B cell (primary cell): ENCODE data around the gene HOXB4. TPM values are rescaled to one million over a fixed set of nuclear protein-coding genes. Genes with fewer than 3 reads are reported as not detected.

Source experiments
- ATAC-seq: fragments of 200-7000 bp; cut with Tn5 transposase; one replicate; pipeline ENCODE4 v1.10.0; 2021; ENCODE audit warnings: low read depth, mild to moderate bottlenecking, moderate number of reproducible peaks, moderate library complexity
- CTCF ChIA-PET: fragments of 350-600 bp; sonication (Branson Sonifier 250); formaldehyde crosslinking; loops from one replicate; lab custom pipeline; 2021; ENCODE audit warnings: antibody characterized with exemption, inconsistent platforms; lab: Charles Lee
- POLR2A ChIA-PET: fragments of 350-600 bp; sonication (Branson Sonifier 250); formaldehyde crosslinking; loops from one replicate; lab custom pipeline; 2021; ENCODE audit warnings: antibody characterized with exemption; lab: Charles Lee
- DNase-seq: peaks from one replicate; pipeline ENCODE4 v3.0.0; 2013
- H2AFZ ChIP-seq: 2 replicates; pipeline ENCODE4 v1.6.1; 2012; ENCODE audit warnings: mild to moderate bottlenecking, low read depth, low read length; ENCODE audit not compliant: insufficient read depth, poor library complexity, severe bottlenecking
- H3K27ac ChIP-seq, 2 donors: 1 replicate in 1 of 2; 2 replicates in 1 of 2; pipeline ENCODE4 v1.5.1; 2012 to 2013; ENCODE audit warnings: low read length in 2 of 2, mild to moderate bottlenecking in 2 of 2, moderate library complexity in 1 of 2
- H3K27me3 ChIP-seq, 4 experiments: fragments of 200-600 bp in 1 of 4; sonication (generic) in 1 of 4; replicated peaks in 1 of 4; 1 replicate in 2 of 4; 2 replicates in 2 of 4; pipeline versions ENCODE4 v1.6.1 to v1.7.0; 2013 to 2016; ENCODE audit warnings: low read length in 3 of 4, mild to moderate bottlenecking in 2 of 4, mixed read lengths in 1 of 4, moderate library complexity in 1 of 4; ENCODE audit not compliant: insufficient read depth in 4 of 4, control insufficient read depth in 3 of 4; ENCODE audit errors: control extremely low read depth in 1 of 4
- H3K36me3 ChIP-seq, 2 experiments: replicated peaks in 1 of 2; 1 replicate in 1 of 2; 2 replicates in 1 of 2; pipeline versions ENCODE4 v1.6.1 to v1.7.1; 2013; ENCODE audit warnings: low read length in 1 of 2; ENCODE audit not compliant: insufficient read depth in 2 of 2, control insufficient read depth in 1 of 2; ENCODE audit errors: control extremely low read depth in 1 of 2, extremely low read depth in 1 of 2
- H3K4me1 ChIP-seq, 2 donors: fragments of 200-600 bp in 1 of 2; sonication (generic) in 1 of 2; 1 replicate in 1 of 2; 2 replicates in 1 of 2; pipeline versions ENCODE4 v1.5.1 to v1.6.1; 2013 to 2017; ENCODE audit warnings: low read length in 2 of 2; ENCODE audit not compliant: control insufficient read depth in 2 of 2, insufficient read depth in 2 of 2
- H3K4me2 ChIP-seq: replicated peaks from 2 replicates; pipeline ENCODE3; 2012; ENCODE audit warnings: mild to moderate bottlenecking, low read depth, low read length; ENCODE audit not compliant: poor library complexity, severe bottlenecking
- H3K4me3 ChIP-seq, 5 experiments: fragments of 200-600 bp in 1 of 5; sonication (generic) in 1 of 5; 1 replicate in 3 of 5; 2 replicates in 2 of 5; pipeline versions ENCODE4 v1.5.1 to v1.7.0; 2011 to 2016; ENCODE audit warnings: low read length in 4 of 5, mild to moderate bottlenecking in 4 of 5, low read depth in 2 of 5, control low read depth in 1 of 5, moderate library complexity in 1 of 5; ENCODE audit not compliant: insufficient read depth in 1 of 5; ENCODE audit errors: control extremely low read depth in 1 of 5, extremely low read depth in 1 of 5
- H3K79me2 ChIP-seq: fragments of 200-600 bp; sonication (generic); one replicate; pipeline ENCODE4 v1.6.0; 2016; ENCODE audit warnings: low read length; ENCODE audit not compliant: control insufficient read depth, insufficient read depth
- H3K9ac ChIP-seq: fragments of 200-600 bp; sonication (generic); 2 replicates; pipeline ENCODE4 v1.6.1; 2017; ENCODE audit warnings: mild to moderate bottlenecking, low read length, moderate library complexity
- H3K9me3 ChIP-seq, 3 donors: one replicate each; pipeline versions ENCODE4 v1.6.1 to v1.7.1; 2013; ENCODE audit warnings: low read length in 2 of 3; ENCODE audit not compliant: control insufficient read depth in 2 of 3, insufficient read depth in 1 of 3; ENCODE audit errors: control extremely low read depth in 1 of 3
- H4K20me1 ChIP-seq: 2 replicates; pipeline ENCODE4 v1.6.0; 2012; ENCODE audit warnings: mild to moderate bottlenecking, low read length; ENCODE audit not compliant: insufficient read depth, control insufficient read depth, poor library complexity, severe bottlenecking
- H3K27ac Mint-ChIP-seq: one replicate; pipeline ENCODE4 v1.8.0; 2021; ENCODE audit warnings: mixed read lengths
- H3K27me3 Mint-ChIP-seq: one replicate; pipeline ENCODE4 v1.8.0; 2021; ENCODE audit warnings: mixed read lengths
- H3K4me1 Mint-ChIP-seq: one replicate; pipeline ENCODE4 v1.8.0; 2021; ENCODE audit warnings: mixed read lengths
- H3K4me3 Mint-ChIP-seq: one replicate; pipeline ENCODE4 v1.8.0; 2021; ENCODE audit warnings: mixed read lengths
- H3K9me3 Mint-ChIP-seq: one replicate; pipeline ENCODE4 v1.8.0; 2022; ENCODE audit warnings: mixed read lengths; ENCODE audit not compliant: insufficient read depth
- CTCF ChIP-seq: fragments of 200-600 bp; IDR thresholded peaks from one replicate; pipeline ENCODE4 v1.8.0; 2022; ENCODE audit warnings: antibody characterized with exemption, mild to moderate bottlenecking
- EZH2 ChIP-seq: IDR thresholded peaks from 2 replicates; pipeline ENCODE4 v1.6.1; 2012; ENCODE audit warnings: borderline replicate concordance, low read depth, mild to moderate bottlenecking, moderate library complexity, low read length; ENCODE audit not compliant: insufficient read depth, poor library complexity, severe bottlenecking
- WGBS: methylation state at CpG from one replicate; pipeline ENCODE4 v1.1.5; 2013; ENCODE audit warnings: missing lambda C conversion rate; ENCODE audit not compliant: insufficient coverage; 5-methylcytosine and 5-hydroxymethylcytosine counted together
- intact Hi-C: fragments of 100-400 bp; cut with micrococcal nuclease; formaldehyde crosslinking; loops from one replicate; pipeline ENCODE4 v1.10.0; 2022
- polyA plus RNA-seq: library from polyadenylated mRNA; depleted of rRNA; stranded (reverse); fragments of >200 nt; gene quantifications from 2 replicates; pipeline ENCODE4 v1.2.3, GENCODE V29; 2012
- total RNA-seq, 2 donors: library from RNA; stranded (reverse); fragments of 120-200 nt in 1 of 2; gene quantifications; 1 replicate in 1 of 2; 2 replicates in 1 of 2; pipeline versions ENCODE4 v1.2.3 to v1.2.4, GENCODE V29; 2013 to 2022

HOXB4 gene
- total and polyA plus RNA-seq, 2 donors (not counting 1 experiment from before 2014, with no cell fraction given) = 0.85 to 1.7 TPM

GRCh38 chr17:48615047-48615962 lies 37.2 kb upstream of the HOXB4 start, which contains the start of gene HOXB8:
Gene HOXB8 (minus strand): TSS chr17:48615292. CDS start chr17:48614704, 588 bp downstream.
- ChIA-PET POLR2A (interaction anchor here (0.6 kb wide), 1 partner anchor 442 kb away, joined by 4 read pairs; no protein-coding TSS in a partner anchor), CTCF (interaction anchor here (0.7 to 2.1 kb wide), 8 partner anchors 16 to 356 kb away, joined by 3 to 7 read pairs (median 3); no protein-coding TSS in a partner anchor)
- WGBS = 40% methylated on average over 8 of the region's 41 CpGs
- peaks cover 63 to 79% of the 10 kb centered on the region in 2 donors for H3K4me1 ChIP-seq
- peaks cover 0 to 35% (median 0%) of the 10 kb centered on the region in 3 donors for H3K9me3 ChIP-seq
- no peaks in the 10 kb centered on the region for H3K79me2 ChIP-seq
- H3K27ac ChIP-seq = no peak within 1 kb of the TSS
- H3K27me3 Mint-ChIP-seq = peaks cover 78% of the 10 kb centered on the region
- no peaks in the 10 kb centered on the region for H3K9me3 Mint-ChIP-seq
- no peak for ATAC-seq
- H3K36me3 ChIP-seq = no peaks in the 10 kb centered on the region
- H3K27ac Mint-ChIP-seq = peak within 1 kb of the TSS; percentile 73
- peak within 1 kb of the TSS; percentile 100 for H3K4me2 ChIP-seq
- peak within 1 kb of the TSS; percentile 9 for H2AFZ ChIP-seq
- H4K20me1 ChIP-seq = no peaks in the 10 kb centered on the region
- peak within 1 kb of the TSS; percentile 89 for H3K4me3 Mint-ChIP-seq
- DNase-seq = peak; percentile 43
- peak within 1 kb of the TSS; percentile 22 for H3K9ac ChIP-seq
- H3K27me3 ChIP-seq = peaks cover 0 to 93% (median 62%) of the 10 kb centered on the region in 4 experiments
- intact Hi-C loops = no loop called here
- TF ChIP-seq CTCF = no peak
- TF ChIP-seq EZH2 = no peak
- H3K4me1 Mint-ChIP-seq = peaks cover 51% of the 10 kb centered on the region
- peak within 1 kb of the TSS in 2 of 5 experiments; percentile 8 to 12 for H3K4me3 ChIP-seq
